ENCODE results near the gene MAGI1.

- TF ChIP-seq CTCF (IDR thresholded peaks at IDR 0.05; ENCODE audit: insufficient read depth, low read length) (no peak), SPI1 (IDR thresholded peaks at IDR 0.05; ENCODE audit: borderline replicate concordance, low read depth) (no peak), POLR2AphosphoS5 (IDR thresholded peaks at IDR 0.05; ENCODE audit: low read depth) (no peak)
These were observed 397.7 kb downstream of the MAGI1 start for GRCh38 chr3:65641045-65641444.

Data from HL-60 (cell line).